ENCODE data around the gene AJUBA. TPM values are rescaled to one million over a fixed set of nuclear protein-coding genes. Genes with fewer than 3 reads are reported as not detected.

Gene AJUBA
- total RNA-seq (30.5 TPM), polyA plus RNA-seq (ENCODE audit: insufficient read depth in 1 of 8, insufficient read length in 8 of 8, low replicate concordance in 1 of 8) (10 to 100 TPM; 33.5 to 48.6 (median 41.2) TPM)
- long read RNA-seq, donor 1, full-length matches to known transcripts = 6 of 6 reads
- long read RNA-seq, donor 1, partial matches to known transcripts = 0 of 6 reads
- long read RNA-seq, donor 1, other reads (novel, unspliced or antisense) = 0 of 6 reads
- long read RNA-seq, donor 2 = 0 reads
- long read RNA-seq, donor 3, full-length matches to known transcripts = 13 of 42 reads
- long read RNA-seq, donor 3, partial matches to known transcripts = 29 of 42 reads
- long read RNA-seq, donor 3, other reads (novel, unspliced or antisense) = 0 of 42 reads
- long read RNA-seq, donor 4, full-length matches to known transcripts = 3 of 3 reads
- long read RNA-seq, donor 4, partial matches to known transcripts = 0 of 3 reads
- long read RNA-seq, donor 4, other reads (novel, unspliced or antisense) = 0 of 3 reads
- long read RNA-seq, donor 5, full-length matches to known transcripts = 29 of 29 reads
- long read RNA-seq, donor 5, partial matches to known transcripts = 0 of 29 reads
- long read RNA-seq, donor 5, other reads (novel, unspliced or antisense) = 0 of 29 reads
- long read RNA-seq, donor 6, full-length matches to known transcripts = 20 of 20 reads
- long read RNA-seq, donor 6, partial matches to known transcripts = 0 of 20 reads
- long read RNA-seq, donor 6, other reads (novel, unspliced or antisense) = 0 of 20 reads
- long read RNA-seq, donor 7, full-length matches to known transcripts = 10 of 10 reads
- long read RNA-seq, donor 7, partial matches to known transcripts = 0 of 10 reads
- long read RNA-seq, donor 7, other reads (novel, unspliced or antisense) = 0 of 10 reads
- long read RNA-seq, donor 8, full-length matches to known transcripts = 1 of 1 reads
- long read RNA-seq, donor 8, partial matches to known transcripts = 0 of 1 reads
- long read RNA-seq, donor 8, other reads (novel, unspliced or antisense) = 0 of 1 reads
- long read RNA-seq, donor 9, full-length matches to known transcripts = 7 of 7 reads
- long read RNA-seq, donor 9, partial matches to known transcripts = 0 of 7 reads
- long read RNA-seq, donor 9, other reads (novel, unspliced or antisense) = 0 of 7 reads
- long read RNA-seq, donor 10, full-length matches to known transcripts = 5 of 5 reads
- long read RNA-seq, donor 10, partial matches to known transcripts = 0 of 5 reads
- long read RNA-seq, donor 10, other reads (novel, unspliced or antisense) = 0 of 5 reads
- long read RNA-seq, donor 11, full-length matches to known transcripts = 8 of 8 reads
- long read RNA-seq, donor 11, partial matches to known transcripts = 0 of 8 reads
- long read RNA-seq, donor 11, other reads (novel, unspliced or antisense) = 0 of 8 reads

DNA sequence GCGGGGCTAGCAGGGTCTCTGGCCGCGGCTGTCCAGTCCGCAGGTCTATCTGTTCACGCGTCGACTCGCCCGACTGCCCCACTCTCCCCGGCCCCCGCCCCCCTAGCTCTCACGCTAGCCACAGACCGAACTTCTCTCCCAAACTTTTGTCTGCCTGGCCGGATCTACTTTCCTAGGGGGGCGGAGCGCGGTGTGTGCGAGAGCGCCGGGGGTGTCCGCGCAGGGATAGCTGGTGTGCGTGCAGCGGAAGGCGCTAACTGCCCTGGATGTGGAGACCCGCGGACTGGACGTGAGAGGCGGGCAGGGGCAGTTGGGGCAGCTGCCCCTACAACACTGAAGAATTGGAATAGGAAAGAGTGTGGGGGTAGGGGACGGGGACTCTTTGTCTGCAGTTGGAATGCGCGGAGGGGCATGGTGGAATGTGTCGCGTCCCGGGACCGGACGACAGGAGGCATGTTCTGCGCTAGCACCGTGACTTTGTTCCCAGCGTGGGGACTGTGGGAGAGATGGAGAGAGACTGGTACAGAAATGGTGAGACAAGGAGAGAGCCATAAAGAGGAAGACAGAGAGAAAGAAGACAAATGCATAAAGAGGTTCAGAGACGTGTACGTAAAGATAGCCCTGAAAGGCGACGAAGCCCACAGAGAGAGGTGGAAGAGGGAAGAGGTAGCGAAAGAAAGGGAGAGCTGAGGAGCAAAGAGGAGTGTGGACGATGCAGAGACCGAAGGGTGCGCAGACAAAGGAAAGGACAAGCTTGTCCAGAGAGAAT lies at the start of gene AJUBA:
Gene AJUBA (minus strand): TSS at position 75 of the 769 bp plus-strand sequence. CDS start 285 bp downstream, outside the sequence.
- peaks cover 13% of the 10 kb centered on the region for H3K27me3 ChIP-seq (ENCODE audit: control insufficient read depth, insufficient read depth, low read length)
- peaks cover 14% of the 10 kb centered on the region for H3K36me3 ChIP-seq (ENCODE audit: control insufficient read depth, insufficient read depth, low read length)
- H3K9me3 ChIP-seq (replicated peaks; ENCODE audit: control insufficient read depth, low read depth, low read length) = no peaks in the 10 kb centered on the region
- H3K4me1 ChIP-seq (ENCODE audit: control insufficient read depth, insufficient read depth, low read length) = peaks cover 39% of the 10 kb centered on the region
- H3K4me3 ChIP-seq (ENCODE audit: low read length) = peak within 1 kb of the TSS; percentile 95
- under 1% methylated on average over 44 of the region's 48 CpGs for WGBS (ENCODE audit: insufficient coverage)
- H3K27ac ChIP-seq (ENCODE audit: low read length) = peak within 1 kb of the TSS; percentile 87
- peak; percentile 98 for DNase-seq

DNA sequence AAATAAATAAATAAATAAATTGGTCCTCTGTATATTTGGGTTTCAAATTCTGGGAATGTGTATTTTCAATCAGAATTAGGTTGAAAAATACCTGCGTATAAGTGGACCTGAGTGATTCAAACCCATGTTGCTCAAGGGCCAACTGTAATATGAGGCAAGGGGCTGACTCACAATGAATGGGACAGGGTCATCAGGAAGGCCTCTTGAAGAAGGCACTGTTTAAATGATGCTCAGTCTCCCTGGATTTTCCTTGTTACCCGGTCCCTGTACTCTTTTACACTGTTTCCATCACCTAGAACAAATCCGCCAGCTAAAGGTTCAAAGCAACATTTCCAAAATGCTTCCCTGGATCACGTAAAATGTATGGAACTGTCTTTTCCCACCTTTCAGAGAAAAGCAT lies 48.6 kb upstream of the AJUBA start:
- 100% methylated on average over 1 of the region's 4 CpGs for WGBS (ENCODE audit: insufficient coverage)
- no peaks in the 10 kb centered on the region for H3K9me3 ChIP-seq (replicated peaks; ENCODE audit: control insufficient read depth, low read depth, low read length)
- H3K4me1 ChIP-seq (ENCODE audit: control insufficient read depth, insufficient read depth, low read length) = peaks cover 11% of the 10 kb centered on the region
- no peak overlapping the region for H3K4me3 ChIP-seq (ENCODE audit: low read length)
- no peak for DNase-seq
- H3K36me3 ChIP-seq (ENCODE audit: control insufficient read depth, insufficient read depth, low read length) = peaks cover 45% of the 10 kb centered on the region
- H3K27me3 ChIP-seq (ENCODE audit: control insufficient read depth, insufficient read depth, low read length) = no peaks in the 10 kb centered on the region
- no peak overlapping the region for H3K27ac ChIP-seq (ENCODE audit: low read length)

DNA sequence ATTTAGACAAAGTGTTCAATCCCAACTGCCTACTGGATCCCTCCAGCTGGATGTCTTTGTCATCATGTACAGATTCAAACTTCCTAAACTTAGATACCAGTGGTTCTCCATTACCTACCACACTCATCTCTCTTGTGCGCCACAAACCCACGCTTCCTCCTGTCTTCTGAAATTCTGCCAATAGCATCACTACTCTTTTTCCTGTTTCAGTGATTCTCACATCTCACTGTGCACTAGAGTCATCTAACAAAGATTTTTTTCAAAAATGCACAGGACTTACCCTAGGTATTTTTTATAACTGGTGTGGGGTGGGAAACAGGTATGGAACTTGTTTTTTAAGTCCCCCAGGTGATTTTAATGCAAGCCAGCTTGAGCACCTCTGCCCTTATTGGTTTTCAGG lies 46.4 kb upstream of the AJUBA start:
- DNase-seq = no peak
- WGBS (ENCODE audit: insufficient coverage) = no CpG with 5 or more reads among the region's 2 CpGs
- H3K9me3 ChIP-seq (replicated peaks; ENCODE audit: control insufficient read depth, low read depth, low read length) = no peaks in the 10 kb centered on the region
- no peaks in the 10 kb centered on the region for H3K27me3 ChIP-seq (ENCODE audit: control insufficient read depth, insufficient read depth, low read length)
- H3K27ac ChIP-seq (ENCODE audit: low read length) = no peak overlapping the region
- peaks cover 58% of the 10 kb centered on the region for H3K36me3 ChIP-seq (ENCODE audit: control insufficient read depth, insufficient read depth, low read length)
- no peak overlapping the region for H3K4me3 ChIP-seq (ENCODE audit: low read length)
- peaks cover 8% of the 10 kb centered on the region for H3K4me1 ChIP-seq (ENCODE audit: control insufficient read depth, insufficient read depth, low read length)

DNA sequence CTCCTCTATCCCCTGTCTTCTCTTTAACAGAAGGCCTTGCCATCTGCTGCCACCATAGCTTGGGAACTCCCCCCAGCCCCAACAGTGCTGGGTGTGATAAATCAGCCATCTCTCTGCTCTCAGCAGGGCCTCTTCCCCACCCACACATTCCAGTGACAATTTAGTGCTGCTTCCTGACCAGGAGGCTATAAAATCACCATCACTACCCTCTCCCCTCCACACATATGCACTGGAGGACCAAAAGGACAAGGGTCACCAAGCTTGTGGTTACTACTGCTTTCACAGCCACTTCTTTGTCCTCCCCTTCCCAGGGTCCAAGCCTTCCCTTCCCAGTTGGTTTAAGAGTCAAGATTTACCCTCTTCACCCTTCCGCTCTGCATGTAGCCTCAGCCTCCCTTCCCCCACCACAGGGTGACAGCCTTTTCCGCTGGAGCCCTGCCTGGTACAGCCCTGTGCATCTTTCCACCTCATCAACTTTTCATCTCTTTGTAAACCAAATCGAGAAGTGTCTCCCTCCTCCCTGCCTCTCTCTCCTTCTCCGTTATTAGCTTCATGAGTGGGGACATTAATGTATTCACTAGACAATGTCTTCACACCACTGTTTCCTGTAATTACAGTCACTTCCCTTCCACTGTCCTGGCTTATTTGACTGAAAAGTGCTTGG lies 42.9 kb upstream of the AJUBA start:
- H3K4me1 ChIP-seq (ENCODE audit: control insufficient read depth, insufficient read depth, low read length) = peaks cover 2% of the 10 kb centered on the region
- H3K27ac ChIP-seq (ENCODE audit: low read length) = no peak overlapping the region
- H3K4me3 ChIP-seq (ENCODE audit: low read length) = no peak overlapping the region
- WGBS (ENCODE audit: insufficient coverage) = 70% methylated on average over 2 of the region's 4 CpGs
- H3K9me3 ChIP-seq (replicated peaks; ENCODE audit: control insufficient read depth, low read depth, low read length) = no peaks in the 10 kb centered on the region
- no peaks in the 10 kb centered on the region for H3K27me3 ChIP-seq (ENCODE audit: control insufficient read depth, insufficient read depth, low read length)
- H3K36me3 ChIP-seq (ENCODE audit: control insufficient read depth, insufficient read depth, low read length) = peaks cover 32% of the 10 kb centered on the region
- no peak for DNase-seq

DNA sequence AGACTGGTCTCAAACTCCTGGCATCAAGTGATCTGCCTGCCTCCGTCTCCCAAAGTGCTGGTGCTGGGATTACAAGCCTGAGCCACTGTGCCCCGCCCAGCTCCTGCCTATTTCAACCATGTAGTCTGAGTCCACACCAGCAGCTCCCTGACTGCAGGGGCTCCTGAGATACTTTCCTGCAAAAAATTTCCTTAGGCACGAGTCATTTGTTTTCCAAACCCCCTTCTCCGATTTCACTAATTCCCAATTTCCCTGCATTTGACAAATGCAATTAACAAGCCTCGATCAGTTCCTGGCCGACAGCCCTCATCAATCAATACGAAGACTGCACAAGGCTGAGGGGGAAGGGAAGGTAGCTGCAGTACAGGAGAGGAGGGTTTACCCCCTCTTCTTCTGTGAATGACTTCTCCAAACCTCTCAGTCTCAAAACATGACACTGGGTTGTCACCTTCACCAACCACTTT lies 42.3 kb upstream of the AJUBA start:
- peaks cover 31% of the 10 kb centered on the region for H3K36me3 ChIP-seq (ENCODE audit: control insufficient read depth, insufficient read depth, low read length)
- H3K27ac ChIP-seq (ENCODE audit: low read length) = no peak overlapping the region
- H3K4me3 ChIP-seq (ENCODE audit: low read length) = no peak overlapping the region
- peaks cover 2% of the 10 kb centered on the region for H3K4me1 ChIP-seq (ENCODE audit: control insufficient read depth, insufficient read depth, low read length)
- no peaks in the 10 kb centered on the region for H3K27me3 ChIP-seq (ENCODE audit: control insufficient read depth, insufficient read depth, low read length)
- WGBS (ENCODE audit: insufficient coverage) = 45% methylated on average over 4 of the region's 7 CpGs
- no peak for DNase-seq
- no peaks in the 10 kb centered on the region for H3K9me3 ChIP-seq (replicated peaks; ENCODE audit: control insufficient read depth, low read depth, low read length)

DNA sequence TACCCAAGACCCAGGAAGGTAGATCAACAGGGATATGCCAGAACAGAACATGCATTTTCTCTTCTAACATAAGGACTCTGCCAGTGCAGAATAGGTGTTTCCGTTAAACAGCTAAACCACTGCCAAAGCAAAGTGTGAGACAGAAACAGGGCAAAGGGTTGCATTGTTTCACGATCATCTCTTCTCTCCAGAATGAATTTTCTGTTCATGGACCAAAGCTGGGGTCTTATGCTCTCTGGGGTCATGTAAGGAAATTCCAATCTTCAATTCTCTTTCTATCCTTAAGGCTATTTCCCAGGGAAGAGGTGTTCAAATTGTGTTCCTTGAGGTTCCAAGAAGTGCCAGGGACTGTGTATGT lies 41.4 kb upstream of the AJUBA start:
- H3K27me3 ChIP-seq (ENCODE audit: control insufficient read depth, insufficient read depth, low read length) = no peaks in the 10 kb centered on the region
- H3K4me1 ChIP-seq (ENCODE audit: control insufficient read depth, insufficient read depth, low read length) = peaks cover 2% of the 10 kb centered on the region
- no peak overlapping the region for H3K4me3 ChIP-seq (ENCODE audit: low read length)
- no peaks in the 10 kb centered on the region for H3K9me3 ChIP-seq (replicated peaks; ENCODE audit: control insufficient read depth, low read depth, low read length)
- no peak overlapping the region for H3K27ac ChIP-seq (ENCODE audit: low read length)
- WGBS (ENCODE audit: insufficient coverage) = no CpG with 5 or more reads among the region's 2 CpGs
- DNase-seq = no peak
- peaks cover 24% of the 10 kb centered on the region for H3K36me3 ChIP-seq (ENCODE audit: control insufficient read depth, insufficient read depth, low read length)

DNA sequence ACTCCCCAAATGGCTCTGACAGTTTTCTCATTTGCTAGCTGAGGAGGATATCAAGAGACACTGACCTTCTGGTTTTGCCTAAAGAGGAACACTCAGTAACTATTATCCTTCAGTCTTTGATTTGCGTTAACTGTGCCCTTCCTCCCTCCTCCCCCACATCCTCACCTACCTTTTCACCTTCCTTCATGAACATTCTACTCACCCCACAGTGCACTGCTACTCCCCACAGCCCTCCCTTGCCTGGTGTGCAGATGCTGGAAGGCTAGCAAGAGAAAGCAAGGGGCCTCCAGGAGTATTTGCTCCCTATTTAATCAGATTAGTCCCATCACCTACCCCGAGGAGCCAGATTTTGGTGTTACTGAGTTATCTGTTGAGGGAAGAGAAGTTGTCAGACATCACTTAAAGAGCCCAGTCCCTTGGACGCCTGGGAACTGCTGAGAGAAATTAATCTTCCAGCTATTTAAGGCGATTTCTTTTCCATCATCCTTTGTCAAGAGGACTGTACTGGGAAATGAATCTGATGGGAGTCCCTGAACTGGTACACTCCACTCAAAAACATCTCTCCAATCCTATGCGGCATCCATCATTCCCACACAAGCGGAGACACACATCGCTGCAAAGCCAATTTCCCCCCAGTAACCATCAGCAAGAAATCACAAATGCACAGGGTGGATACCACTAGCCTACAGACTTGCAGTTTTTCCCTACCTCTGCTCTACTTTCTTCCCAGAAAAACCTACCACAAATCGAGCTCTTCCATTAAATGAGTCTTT lies 40.9 kb upstream of the AJUBA start:
- WGBS (ENCODE audit: insufficient coverage) = 97% methylated on average over 4 of the region's 8 CpGs
- Histone ChIP-seq H3K27ac (ENCODE audit: low read length) (no peak overlapping the region), H3K27me3 (ENCODE audit: control insufficient read depth, insufficient read depth, low read length) (no peaks in the 10 kb centered on the region), H3K36me3 (ENCODE audit: control insufficient read depth, insufficient read depth, low read length) (peaks cover 19% of the 10 kb centered on the region), H3K4me3 (ENCODE audit: low read length) (no peak overlapping the region), H3K4me1 (ENCODE audit: control insufficient read depth, insufficient read depth, low read length) (peaks cover 2% of the 10 kb centered on the region), H3K9me3 (replicated peaks; ENCODE audit: control insufficient read depth, low read depth, low read length) (no peaks in the 10 kb centered on the region)
- DNase-seq = no peak

DNA sequence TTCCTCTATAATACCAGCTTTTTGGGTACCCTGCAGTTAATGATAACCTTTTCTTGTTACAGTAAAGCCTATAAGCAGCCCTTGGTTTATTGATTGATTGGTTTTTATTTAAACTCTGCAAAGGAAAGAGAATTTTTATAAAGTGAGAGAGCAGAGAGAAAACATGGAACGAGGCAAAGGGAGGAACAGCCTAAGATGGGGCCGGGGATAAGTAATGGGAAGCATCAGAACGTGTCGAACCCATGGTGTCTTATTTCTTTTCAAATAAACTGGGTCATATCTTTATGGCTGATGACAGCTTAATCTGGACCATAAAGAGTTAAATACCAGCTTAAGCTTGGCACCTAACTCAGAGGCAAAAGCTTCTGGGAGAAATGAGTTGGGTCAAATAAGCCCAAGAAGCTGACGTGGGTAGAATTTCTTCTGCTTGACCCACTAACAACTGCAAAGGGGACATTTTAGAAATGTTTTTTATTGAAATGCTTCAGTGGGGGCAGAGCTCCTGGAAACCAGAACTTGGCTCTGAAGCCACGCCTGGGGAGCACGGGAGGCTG lies 39.6 kb upstream of the AJUBA start:
- H3K27me3 ChIP-seq (ENCODE audit: control insufficient read depth, insufficient read depth, low read length) = no peaks in the 10 kb centered on the region
- 43% methylated on average over 1 of the region's 7 CpGs for WGBS (ENCODE audit: insufficient coverage)
- no peak for DNase-seq
- peaks cover 2% of the 10 kb centered on the region for H3K4me1 ChIP-seq (ENCODE audit: control insufficient read depth, insufficient read depth, low read length)
- H3K4me3 ChIP-seq (ENCODE audit: low read length) = no peak overlapping the region
- no peaks in the 10 kb centered on the region for H3K9me3 ChIP-seq (replicated peaks; ENCODE audit: control insufficient read depth, low read depth, low read length)
- H3K36me3 ChIP-seq (ENCODE audit: control insufficient read depth, insufficient read depth, low read length) = peaks cover 17% of the 10 kb centered on the region
- H3K27ac ChIP-seq (ENCODE audit: low read length) = no peak overlapping the region
